HepG2 (cell line): ENCODE data around the gene APOC3. TPM values are rescaled to one million over a fixed set of nuclear protein-coding genes. Genes with fewer than 3 reads are reported as not detected.

Experiments
- ARID2 ChIP-seq: sonication (generic); formaldehyde crosslinking; IDR thresholded peaks from 2 replicates; pipeline ENCODE4 v1.8.1; 2022; ENCODE audit warnings: mild to moderate bottlenecking, missing genetic modification reagents, borderline replicate concordance
- DDIT3 ChIP-seq: sonication (generic); formaldehyde crosslinking; IDR thresholded peaks from 2 replicates; pipeline ENCODE4 v1.4.0; 2020; ENCODE audit warnings: mild to moderate bottlenecking, missing genetic modification reagents
- EEA1 ChIP-seq: sonication (generic); formaldehyde crosslinking; IDR thresholded peaks from 2 replicates; pipeline ENCODE4 v1.5.1; 2020; ENCODE audit warnings: mild to moderate bottlenecking, missing genetic modification reagents, borderline replicate concordance
- ELF3 ChIP-seq: IDR thresholded peaks from 2 replicates; pipeline ENCODE4 v1.6.1; 2016; ENCODE audit warnings: missing genetic modification reagents, missing compliant biosample characterization
- ERF ChIP-seq: IDR thresholded peaks from 2 replicates; pipeline ENCODE4 v1.6.1; 2018; ENCODE audit warnings: missing biosample characterization, missing genetic modification reagents
- GMEB2 ChIP-seq: IDR thresholded peaks from 2 replicates; pipeline ENCODE4 v1.6.1; 2016; ENCODE audit warnings: missing biosample characterization, missing genetic modification reagents, low read depth
- LCORL ChIP-seq, 2 experiments: fragments of 450-650 bp in 1 of 2; sonication (generic) in 1 of 2; formaldehyde crosslinking in 1 of 2; IDR thresholded peaks; 2 replicates each; pipeline versions ENCODE4 v1.5.0 to v1.6.1; 2017 to 2020; ENCODE audit warnings: antibody characterized with exemption in 1 of 2, missing genetic modification reagents in 1 of 2
- MTA1 ChIP-seq: sonication (generic); formaldehyde crosslinking; IDR thresholded peaks from 2 replicates; pipeline ENCODE4 v1.4.0; 2020; ENCODE audit warnings: missing genetic modification reagents, mild to moderate bottlenecking, borderline replicate concordance
- PRPF4 ChIP-seq: fragments of 200-400 bp; formaldehyde crosslinking; IDR thresholded peaks from 2 replicates; pipeline ENCODE4 v1.6.1; 2016; ENCODE audit warnings: low read length, low read depth; ENCODE audit not compliant: poor library complexity, severe bottlenecking
- RBM39 ChIP-seq: fragments of 200-400 bp; formaldehyde crosslinking; IDR thresholded peaks from one replicate; pipeline ENCODE4 v1.6.1; 2018; ENCODE audit warnings: antibody characterized with exemption, mild to moderate bottlenecking, low read depth, low read length; ENCODE audit not compliant: poor library complexity, severe bottlenecking
- SALL1 ChIP-seq: sonication (generic); formaldehyde crosslinking; IDR thresholded peaks from 2 replicates; pipeline ENCODE4 v1.8.0; 2022; ENCODE audit warnings: mild to moderate bottlenecking, missing genetic modification reagents
- SIX1 ChIP-seq: sonication (generic); formaldehyde crosslinking; IDR thresholded peaks from 2 replicates; pipeline ENCODE4 v1.4.0; 2020; ENCODE audit warnings: missing genetic modification reagents, borderline replicate concordance
- SUZ12 ChIP-seq: fragments of 150-350 bp; IDR thresholded peaks from 2 replicates; pipeline ENCODE4 v1.6.1; 2014; ENCODE audit warnings: low read depth, low read length
- U2AF1 ChIP-seq: fragments of 200-400 bp; formaldehyde crosslinking; optimal IDR thresholded peaks from 2 replicates; pipeline ENCODE3; 2017; ENCODE audit warnings: mild to moderate bottlenecking, low read depth, low read length
- ZNF383 ChIP-seq: sonication (generic); formaldehyde crosslinking; IDR thresholded peaks from 2 replicates; pipeline ENCODE4 v1.4.0; 2020; ENCODE audit warnings: missing genetic modification reagents, mild to moderate bottlenecking, borderline replicate concordance
- ZNF652 ChIP-seq: IDR thresholded peaks from 2 replicates; pipeline ENCODE4 v1.6.1; 2016; ENCODE audit warnings: low read depth, borderline replicate concordance
- ZNF747 ChIP-seq: sonication (generic); formaldehyde crosslinking; IDR thresholded peaks from 2 replicates; pipeline ENCODE4 v1.8.1; 2023; ENCODE audit warnings: missing genetic modification reagents, mild to moderate bottlenecking, borderline replicate concordance
- ZNF777 ChIP-seq: sonication (generic); formaldehyde crosslinking; IDR thresholded peaks from 2 replicates; pipeline ENCODE4 v1.4.0; 2020; ENCODE audit warnings: missing genetic modification reagents
- ZNF784 ChIP-seq: sonication (generic); formaldehyde crosslinking; IDR thresholded peaks from 2 replicates; pipeline ENCODE4 v1.5.1; 2020; ENCODE audit warnings: missing genetic modification reagents, mild to moderate bottlenecking, borderline replicate concordance
- ZNF850 ChIP-seq: sonication (generic); formaldehyde crosslinking; conservative IDR thresholded peaks from 2 replicates; pipeline ENCODE4 v1.9.0; 2021; ENCODE audit warnings: mild to moderate bottlenecking, missing genetic modification reagents
- polyA plus RNA-seq, 8 experiments: library from polyadenylated mRNA; depleted of rRNA in 3 of 8; stranded (reverse) in 7 of 8; unstranded in 1 of 8; fragments of >200 nt; fragmentation: Illumina TruSeq in 4 of 8; extraction: Trizol in 4 of 8; gene quantifications; 2 replicates each; pipeline versions ENCODE4 v1.2.1 to v1.2.3, GENCODE V29; 2011 to 2016; ENCODE audit warnings: low read depth in 4 of 8, missing spikeins in 1 of 8, mixed read lengths in 1 of 8; ENCODE audit not compliant: insufficient read depth in 1 of 8
- total RNA-seq, 5 experiments: library from RNA; depleted of rRNA; stranded (reverse); fragments of >200 nt; fragmentation: Illumina TruSeq; extraction: Trizol; gene quantifications; 2 replicates each; pipeline ENCODE4 v1.2.3, GENCODE V29; 2016; ENCODE audit warnings: low read depth in 1 of 5
- TF ChIP-seq, protein P1 (sequence below): sonication (generic); formaldehyde crosslinking; IDR thresholded peaks from 2 replicates; pipeline ENCODE4 v1.8.0; 2022; ENCODE audit warnings: missing genetic modification reagents, mild to moderate bottlenecking, moderate library complexity, borderline replicate concordance
- TF ChIP-seq, protein P2 (sequence below): sonication (generic); formaldehyde crosslinking; IDR thresholded peaks from 2 replicates; pipeline ENCODE4 v1.9.0; 2022; ENCODE audit warnings: low read depth, missing genetic modification reagents

Gene APOC3
- total and polyA plus RNA-seq, 2 of the 13 experiments (the other 11 are each of a cell fraction or from before 2014, with no cell fraction given): 314 to 687 TPM

- peak; percentile 78 for TF ChIP-seq ELF3
- peak; percentile 22; the same call in 1 of the 2 replicates for TF ChIP-seq ZNF652 (CRISPR knock-in tag)
- TF ChIP-seq, protein P1, sequence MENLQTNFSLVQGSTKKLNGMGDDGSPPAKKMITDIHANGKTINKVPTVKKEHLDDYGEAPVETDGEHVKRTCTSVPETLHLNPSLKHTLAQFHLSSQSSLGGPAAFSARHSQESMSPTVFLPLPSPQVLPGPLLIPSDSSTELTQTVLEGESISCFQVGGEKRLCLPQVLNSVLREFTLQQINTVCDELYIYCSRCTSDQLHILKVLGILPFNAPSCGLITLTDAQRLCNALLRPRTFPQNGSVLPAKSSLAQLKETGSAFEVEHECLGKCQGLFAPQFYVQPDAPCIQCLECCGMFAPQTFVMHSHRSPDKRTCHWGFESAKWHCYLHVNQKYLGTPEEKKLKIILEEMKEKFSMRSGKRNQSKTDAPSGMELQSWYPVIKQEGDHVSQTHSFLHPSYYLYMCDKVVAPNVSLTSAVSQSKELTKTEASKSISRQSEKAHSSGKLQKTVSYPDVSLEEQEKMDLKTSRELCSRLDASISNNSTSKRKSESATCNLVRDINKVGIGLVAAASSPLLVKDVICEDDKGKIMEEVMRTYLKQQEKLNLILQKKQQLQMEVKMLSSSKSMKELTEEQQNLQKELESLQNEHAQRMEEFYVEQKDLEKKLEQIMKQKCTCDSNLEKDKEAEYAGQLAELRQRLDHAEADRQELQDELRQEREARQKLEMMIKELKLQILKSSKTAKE (CRISPR knock-in tag): peak; percentile 94
- TF ChIP-seq EEA1 (CRISPR knock-in tag): peak; percentile 62; the same call in 1 of the 2 replicates
- no peak for TF ChIP-seq LCORL (IDR thresholded peaks at IDR 0.05)
- no peak for TF ChIP-seq LCORL (CRISPR knock-in tag; IDR thresholded peaks at IDR 0.05)
- TF ChIP-seq U2AF1: peak; percentile 39
- TF ChIP-seq ZNF777 (CRISPR knock-in tag): no peak; the same call in 1 of the 2 replicates
- peak; percentile 95; the same call in 1 of the 2 replicates for TF ChIP-seq MTA1
- peak; percentile 82; the same call in 1 of the 2 replicates for TF ChIP-seq ARID2 (CRISPR knock-in tag)
- no peak for TF ChIP-seq PRPF4
- peak; percentile 82 for TF ChIP-seq ERF (CRISPR knock-in tag)
- TF ChIP-seq SUZ12: no peak
- no peak for TF ChIP-seq DDIT3 (CRISPR knock-in tag)
- no peak for TF ChIP-seq ZNF850 (CRISPR knock-in tag)
- peak; percentile 75 for TF ChIP-seq ZNF784 (CRISPR knock-in tag)
- peak; percentile 94 for TF ChIP-seq SALL1
- TF ChIP-seq SIX1 (CRISPR knock-in tag): peak; percentile 21; the same call in 1 of the 2 replicates
- no peak for TF ChIP-seq ZNF383 (CRISPR knock-in tag)
- peak; percentile 92; the same call in 1 of the 2 replicates for TF ChIP-seq ZNF747
- peak; percentile 94 for TF ChIP-seq RBM39
- TF ChIP-seq GMEB2 (CRISPR knock-in tag): no peak
- TF ChIP-seq, protein P2, sequence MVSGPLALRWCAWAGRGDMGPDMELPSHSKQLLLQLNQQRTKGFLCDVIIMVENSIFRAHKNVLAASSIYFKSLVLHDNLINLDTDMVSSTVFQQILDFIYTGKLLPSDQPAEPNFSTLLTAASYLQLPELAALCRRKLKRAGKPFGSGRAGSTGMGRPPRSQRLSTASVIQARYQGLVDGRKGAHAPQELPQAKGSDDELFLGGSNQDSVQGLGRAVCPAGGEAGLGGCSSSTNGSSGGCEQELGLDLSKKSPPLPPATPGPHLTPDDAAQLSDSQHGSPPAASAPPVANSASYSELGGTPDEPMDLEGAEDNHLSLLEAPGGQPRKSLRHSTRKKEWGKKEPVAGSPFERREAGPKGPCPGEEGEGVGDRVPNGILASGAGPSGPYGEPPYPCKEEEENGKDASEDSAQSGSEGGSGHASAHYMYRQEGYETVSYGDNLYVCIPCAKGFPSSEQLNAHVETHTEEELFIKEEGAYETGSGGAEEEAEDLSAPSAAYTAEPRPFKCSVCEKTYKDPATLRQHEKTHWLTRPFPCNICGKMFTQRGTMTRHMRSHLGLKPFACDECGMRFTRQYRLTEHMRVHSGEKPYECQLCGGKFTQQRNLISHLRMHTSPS: peak; percentile 87
Measured at GRCh38 chr11:116837231-116838091, 7.8 kb downstream of the APOC3 start, which contains the start of gene APOA1 (continued).
